Measurements from ENCODE around the gene SHROOM3.

GRCh38 chr4:76420188-76420761 lies 14.8 kb upstream of the SHROOM3 start:
- TF ChIP-seq CTCF (IDR thresholded peaks at IDR 0.05) (no peak), POLR2A (IDR thresholded peaks at IDR 0.05) (no peak)

All from Peyer's patch (tissue), 4 donors.